Activated CD8-positive, alpha-beta memory T cell treated with anti-CD3 and anti-CD28 coated beads for 1 hour (primary cell): ENCODE results near the gene IFNAR1.
"Not testable (repeated sequence)": the region's sequence is repeated elsewhere in the genome, so short reads cannot be mapped to it uniquely, and the experiment has no call there.

Source experiments
- DNase-seq, 2 donors: peaks; one replicate each; pipeline ENCODE4 v3.0.0-alpha.2; 2020; ENCODE audit warnings: low read depth in 1 of 2; ENCODE audit errors: extremely low read depth in 1 of 2

Gene IFNAR1

DNA sequence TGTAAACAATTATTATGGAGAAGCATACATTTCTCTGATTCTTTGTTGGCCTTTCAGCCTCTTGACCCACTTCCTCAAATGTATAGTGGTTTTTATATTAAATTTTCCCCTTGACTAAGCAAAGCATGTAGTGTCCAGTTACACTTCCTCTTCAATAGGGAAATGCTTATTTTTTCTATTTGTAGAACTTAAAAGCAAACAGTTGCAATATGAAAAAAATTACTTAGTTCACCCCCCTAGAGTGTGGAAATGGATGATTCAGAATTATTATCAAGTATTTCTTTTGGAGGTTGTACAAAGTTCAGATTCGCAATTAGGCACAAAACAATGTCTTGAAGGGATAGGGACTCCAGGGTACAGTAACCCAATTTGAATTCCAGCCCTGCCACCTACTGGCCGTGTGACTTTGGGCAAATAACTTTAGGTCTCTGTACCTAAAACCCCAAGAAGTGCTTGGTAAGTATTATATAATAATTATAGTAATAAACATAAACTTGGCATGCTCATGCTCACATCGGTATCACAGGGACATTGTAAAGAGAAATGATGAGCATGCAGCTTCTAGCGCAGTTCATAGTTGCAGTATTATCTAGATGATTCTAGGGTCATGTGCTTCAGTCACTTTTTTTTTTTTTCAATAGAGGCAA lies 49.8 kb downstream of the IFNAR1 start:
- DNase-seq = peak in 1 of 2 donors; percentile 31

DNA sequence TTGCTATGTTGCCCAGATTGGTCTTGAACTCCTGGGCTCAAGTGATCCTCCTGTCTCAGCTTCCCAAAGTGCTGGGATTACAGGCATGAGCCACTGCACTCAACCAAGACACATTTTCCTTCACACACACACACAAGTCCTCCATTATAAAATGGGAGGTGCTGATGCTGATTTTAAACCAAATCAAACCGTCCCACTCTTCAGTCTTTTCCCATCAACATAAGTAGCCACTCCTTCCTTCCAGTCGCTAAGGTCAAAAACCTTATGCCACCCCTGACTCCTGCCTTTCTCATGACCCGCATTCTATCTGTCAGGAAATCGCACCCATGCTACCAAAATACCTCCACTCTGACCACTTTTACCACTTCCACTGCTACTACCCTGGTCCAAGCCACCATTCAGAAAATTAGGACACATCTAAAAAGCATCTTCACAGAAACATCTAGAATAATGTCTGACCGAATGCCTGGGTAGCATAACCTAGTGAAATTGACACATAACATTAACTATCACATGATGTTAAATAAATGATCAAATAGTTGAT lies 50.4 kb downstream of the IFNAR1 start:
- no peak for DNase-seq

GRCh38 chr21:33377221-33377920 lies 52.6 kb downstream of the IFNAR1 start:
- no peak for DNase-seq

DNA sequence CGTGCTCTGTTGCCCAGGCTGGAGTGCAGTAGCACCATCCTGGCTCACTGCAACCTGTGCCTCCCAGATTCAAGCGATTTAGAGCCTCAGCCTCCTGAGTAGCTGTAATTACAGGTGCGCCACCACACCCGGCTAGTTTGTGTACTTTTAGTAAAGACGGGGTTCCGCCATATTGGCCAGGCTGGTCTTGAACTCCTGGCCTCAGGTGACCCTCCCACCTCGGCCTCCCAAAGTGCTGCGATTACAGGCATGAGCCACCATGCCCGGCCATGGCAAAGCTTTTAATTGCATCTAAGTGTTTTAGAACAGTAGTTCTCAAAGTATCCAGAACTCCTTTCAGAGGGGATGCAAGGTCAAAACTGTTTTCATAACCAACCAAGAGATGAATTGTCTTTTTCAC lies 53.3 kb downstream of the IFNAR1 start:
- no peak for DNase-seq

DNA sequence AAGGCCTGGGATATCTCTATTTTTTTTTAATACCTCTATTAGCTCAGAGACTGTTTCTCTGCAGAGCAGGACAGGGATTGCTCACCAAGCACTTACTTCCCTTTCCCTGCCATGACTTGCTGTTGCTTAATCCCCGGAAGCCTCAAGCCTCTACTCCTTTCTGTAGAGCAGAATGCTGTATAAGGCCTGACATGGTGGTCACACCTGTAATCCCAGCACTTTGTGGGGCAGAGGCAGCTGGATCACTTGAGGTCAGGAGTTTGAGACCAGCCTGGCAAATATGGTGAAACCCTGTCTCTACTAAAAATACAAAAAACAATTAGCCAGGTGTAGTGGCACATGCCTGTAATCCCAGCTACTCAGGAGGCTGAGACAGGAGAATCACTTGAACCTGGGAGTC lies 55.2 kb downstream of the IFNAR1 start:
- not testable (repeated sequence) for DNase-seq

DNA sequence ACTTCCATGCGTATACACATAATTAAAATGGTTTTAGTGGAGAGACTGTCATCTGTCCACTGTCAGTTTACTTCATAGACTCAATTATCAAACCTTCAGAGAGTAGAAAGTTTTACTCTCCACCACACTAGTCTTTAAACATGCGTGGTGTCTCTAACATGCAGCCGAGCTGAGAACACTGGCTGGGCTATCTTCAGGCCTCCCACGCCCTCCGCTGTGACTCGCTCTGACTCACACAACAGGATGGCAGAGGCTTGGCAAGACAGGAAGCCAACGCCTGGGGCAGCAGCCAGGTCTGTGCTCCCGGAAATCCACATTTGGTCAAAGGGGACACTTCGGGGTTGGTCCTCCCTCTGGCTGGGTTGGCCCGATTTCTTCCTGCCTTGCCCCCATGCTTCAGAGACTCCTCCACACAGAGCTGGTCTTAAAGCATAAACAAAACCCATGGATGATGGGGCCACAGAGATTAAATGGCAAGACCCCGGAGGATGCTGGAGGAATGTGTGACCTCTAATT lies 55.8 kb downstream of the IFNAR1 start:
- peak; percentile 63 to 65 for DNase-seq

GRCh38 chr21:33381381-33381780 lies 56.6 kb downstream of the IFNAR1 start:
- DNase-seq = not testable (repeated sequence)

- peak in 1 of 2 donors; percentile 48 for DNase-seq
These were observed 58.5 kb downstream of the IFNAR1 start for GRCh38 chr21:33383056-33383888.

- DNase-seq = no peak
These were observed 60.1 kb downstream of the IFNAR1 start for GRCh38 chr21:33384841-33385331.

GRCh38 chr21:33386222-33386784 lies 61.5 kb downstream of the IFNAR1 start:
- DNase-seq = no peak

GRCh38 chr21:33387294-33387693 lies 62.5 kb downstream of the IFNAR1 start:
- no peak for DNase-seq

GRCh38 chr21:33388188-33388587 lies 63.4 kb downstream of the IFNAR1 start:
- no peak for DNase-seq

GRCh38 chr21:33390479-33390878 lies 65.7 kb downstream of the IFNAR1 start:
- no peak for DNase-seq

DNA sequence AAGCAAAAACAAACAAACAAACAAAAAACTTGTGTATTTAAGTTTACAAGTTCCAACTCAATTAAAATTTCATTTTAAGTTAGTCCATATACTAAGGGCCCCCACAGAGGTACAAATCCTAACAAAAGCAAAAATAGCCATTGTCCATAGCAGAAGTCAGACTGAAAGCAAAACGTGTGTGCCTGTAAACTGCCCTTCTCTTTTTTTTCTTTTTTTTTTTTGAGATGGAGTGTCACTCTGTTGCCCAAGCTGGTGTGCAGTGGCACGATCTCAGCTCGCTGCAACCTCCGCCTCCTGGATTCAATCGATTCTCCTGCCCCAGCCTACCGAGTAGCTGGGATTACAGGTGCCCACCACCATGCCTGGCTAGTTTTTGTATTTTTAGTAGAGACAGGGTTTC lies 66.9 kb downstream of the IFNAR1 start:
- DNase-seq = no peak

DNA sequence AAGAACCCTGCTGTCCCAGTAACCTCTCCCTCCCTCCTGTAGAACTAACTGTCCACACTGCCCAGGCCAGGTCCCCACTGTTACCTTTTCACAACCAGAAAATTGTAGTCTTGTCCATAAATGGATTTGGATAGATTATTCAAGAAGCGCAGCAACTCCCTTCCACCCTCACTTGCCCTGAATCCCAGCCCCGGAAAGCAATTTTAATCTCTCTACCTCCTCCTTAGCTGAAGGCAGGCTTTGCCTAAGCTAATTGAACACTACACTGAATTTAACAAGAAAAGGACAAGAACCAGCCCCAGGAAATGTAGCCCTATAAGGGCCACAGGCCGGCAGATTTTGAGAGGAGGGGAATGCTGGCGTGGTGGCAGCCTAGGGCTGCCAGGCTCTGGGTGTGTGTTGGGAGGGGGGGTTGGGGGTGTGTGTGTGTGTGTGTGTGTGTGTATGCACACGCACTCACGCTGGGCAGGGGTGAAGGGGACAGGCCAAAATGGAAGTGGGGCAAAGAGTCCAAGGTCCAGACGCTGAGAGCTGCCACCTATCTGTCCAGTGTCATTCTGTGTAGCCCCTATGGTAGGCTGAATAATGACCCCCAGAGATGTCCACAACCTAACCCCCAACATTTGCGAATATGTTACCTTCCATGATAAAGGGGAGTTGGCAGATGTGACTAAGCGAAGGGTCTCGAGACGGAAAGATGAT lies 67.7 kb downstream of the IFNAR1 start:
- no peak for DNase-seq

DNA sequence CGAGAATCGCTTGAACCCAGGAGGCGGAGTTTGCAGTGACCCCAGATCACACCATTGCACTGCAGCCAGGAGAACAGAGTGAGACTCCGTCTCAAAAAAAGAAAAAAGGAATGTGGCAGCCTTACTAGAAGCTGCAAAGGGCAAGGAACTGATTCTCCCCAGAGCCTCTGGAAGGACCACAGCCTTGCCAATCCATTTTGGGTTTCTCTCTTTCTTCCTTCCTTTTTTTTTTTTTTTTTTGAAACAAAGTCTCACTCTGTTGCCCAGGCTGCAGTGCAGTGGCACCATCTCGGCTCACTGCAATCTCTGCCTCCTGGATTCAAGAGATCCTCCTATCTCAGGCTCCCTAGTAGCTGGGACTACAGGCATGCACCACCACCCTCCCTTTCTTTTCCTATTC lies 68.6 kb downstream of the IFNAR1 start:
- no peak for DNase-seq

GRCh38 chr21:33394260-33394659 lies 69.5 kb downstream of the IFNAR1 start:
- DNase-seq = no peak

- DNase-seq = no peak
These were observed 71.1 kb downstream of the IFNAR1 start for GRCh38 chr21:33395891-33396331.

DNA sequence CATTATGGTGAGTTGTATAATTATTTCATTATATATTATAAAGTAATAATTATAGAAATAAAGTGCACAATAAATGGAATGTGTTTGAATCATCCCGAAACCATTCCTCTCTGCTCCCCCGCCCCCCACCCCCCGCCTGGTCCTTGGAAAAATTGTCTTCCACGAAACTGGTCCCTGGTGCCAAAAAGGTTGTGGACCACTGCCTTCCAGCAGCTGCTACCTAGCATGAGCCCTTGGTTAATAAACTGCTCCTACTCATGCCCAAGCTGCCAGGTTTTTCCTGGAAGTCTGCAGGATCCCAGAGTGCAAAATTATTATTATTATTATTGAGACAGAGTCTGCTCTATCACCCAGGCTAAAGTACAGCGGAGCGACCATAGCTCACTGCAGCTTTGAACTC lies 71.7 kb downstream of the IFNAR1 start:
- no peak for DNase-seq

- no peak for DNase-seq
These were observed 72.2 kb downstream of the IFNAR1 start for GRCh38 chr21:33396951-33397350.
